H54 (cell line): Measurements from ENCODE around the gene ANKMY1.
"Not testable (repeated sequence)": the region's sequence is repeated elsewhere in the genome, so short reads cannot be mapped to it uniquely, and the experiment has no call there.

Source experiments
- DNase-seq: peaks from one replicate; pipeline ENCODE4 v3.0.0; 2011; ENCODE audit warnings: low spot score, mixed read lengths; ENCODE audit not compliant: insufficient read length
- FAIRE-seq: peaks from 3 replicates; lab custom pipeline; 2011; peaks lifted over from hg19 to GRCh38; lab: Jason Lieb, UNC
- POLR2A ChIP-seq: IDR thresholded peaks from 2 replicates; pipeline ENCODE4 v1.6.1; 2011; ENCODE audit warnings: low read depth, mild to moderate bottlenecking, low read length

Gene ANKMY1

DNA sequence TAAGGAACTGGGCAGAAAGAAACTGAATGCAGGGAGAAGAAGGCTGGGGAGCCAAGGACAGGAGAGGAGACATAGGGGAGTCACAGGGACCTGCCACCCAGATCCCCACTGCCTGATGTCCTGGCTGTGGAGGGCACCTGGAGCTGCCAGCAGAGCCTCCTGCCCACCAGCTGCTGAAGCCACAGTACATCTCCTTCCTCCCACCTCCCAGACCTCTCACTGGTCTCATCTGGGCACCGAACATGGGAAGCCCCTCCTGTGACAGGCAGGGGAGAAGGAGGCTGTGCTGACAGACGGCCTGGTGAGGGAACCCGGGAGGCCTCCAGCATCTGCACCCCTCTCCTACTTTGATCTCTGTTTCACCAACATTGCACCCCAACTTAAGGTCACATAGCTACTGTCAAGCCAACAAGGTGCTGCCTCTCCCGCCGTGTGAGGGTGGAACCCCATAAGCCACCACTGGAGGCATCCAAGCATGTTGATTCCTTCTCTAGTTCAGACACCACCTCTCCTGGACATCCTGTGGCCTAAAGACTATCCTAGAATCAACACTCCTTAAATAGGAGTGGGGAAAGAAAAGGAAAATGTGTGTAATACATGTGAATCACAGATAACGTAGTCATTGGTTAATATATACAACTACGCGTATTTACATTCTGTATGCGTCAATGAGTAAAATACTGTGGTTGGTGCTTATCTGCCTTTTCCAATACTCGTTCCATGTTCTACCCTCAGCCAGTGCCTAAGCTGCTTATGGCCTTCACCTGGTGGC, 7.0 kb upstream of the ANKMY1 start:
- TF ChIP-seq POLR2A: no peak
- no peak for FAIRE-seq
- no peak for DNase-seq

DNA sequence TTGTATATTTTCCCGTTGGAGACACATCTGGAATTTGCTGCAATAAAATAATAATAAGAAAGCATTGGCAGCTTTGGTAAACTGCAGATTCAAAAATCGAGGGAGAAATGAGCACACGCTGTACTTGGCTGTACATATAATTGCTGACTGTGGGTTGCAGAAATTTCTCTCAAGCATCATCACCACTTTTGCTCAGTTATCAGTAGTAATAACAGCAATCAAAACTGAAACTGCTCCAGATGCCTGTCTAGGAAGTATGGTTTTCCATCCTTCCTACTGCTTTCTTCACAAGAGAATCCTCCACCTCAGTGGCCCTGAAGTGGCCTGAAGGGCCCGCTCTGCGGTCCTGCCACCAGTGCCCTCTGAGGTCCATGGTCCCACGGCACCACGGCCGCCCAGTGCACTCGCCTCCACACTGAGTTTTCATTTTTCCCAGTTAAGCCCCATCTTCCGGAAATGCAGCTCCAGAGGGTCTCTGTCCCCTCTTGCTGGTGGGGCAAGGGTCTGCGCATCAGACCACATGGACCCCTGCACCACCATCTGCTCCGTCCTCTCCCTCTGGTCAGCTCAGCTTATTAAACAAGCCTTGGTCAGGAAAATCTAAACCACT, 6.3 kb upstream of the ANKMY1 start:
- FAIRE-seq (no peak), DNase-seq (no peak)
- TF ChIP-seq POLR2A: no peak

DNA sequence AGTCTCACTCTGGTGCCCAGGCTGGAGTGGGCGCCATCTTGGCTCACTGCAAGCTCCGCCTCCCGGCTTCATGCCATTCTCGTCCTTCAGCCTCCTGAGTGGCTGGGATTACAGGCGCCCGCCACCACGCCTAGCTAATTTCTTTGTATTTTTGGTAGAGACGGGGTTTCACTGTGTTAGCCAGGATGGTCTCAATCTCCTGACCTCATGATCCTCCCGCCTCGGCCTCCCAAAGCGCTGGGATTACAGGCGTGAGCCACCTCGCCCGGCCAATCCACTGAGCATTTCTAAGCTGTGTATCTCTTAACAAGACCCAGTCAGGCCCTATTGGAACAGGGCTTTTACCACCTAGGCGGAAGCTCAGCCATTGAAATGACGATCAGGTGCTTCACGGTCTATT, 5.4 kb upstream of the ANKMY1 start:
- not testable (repeated sequence) for FAIRE-seq, DNase-seq

DNA sequence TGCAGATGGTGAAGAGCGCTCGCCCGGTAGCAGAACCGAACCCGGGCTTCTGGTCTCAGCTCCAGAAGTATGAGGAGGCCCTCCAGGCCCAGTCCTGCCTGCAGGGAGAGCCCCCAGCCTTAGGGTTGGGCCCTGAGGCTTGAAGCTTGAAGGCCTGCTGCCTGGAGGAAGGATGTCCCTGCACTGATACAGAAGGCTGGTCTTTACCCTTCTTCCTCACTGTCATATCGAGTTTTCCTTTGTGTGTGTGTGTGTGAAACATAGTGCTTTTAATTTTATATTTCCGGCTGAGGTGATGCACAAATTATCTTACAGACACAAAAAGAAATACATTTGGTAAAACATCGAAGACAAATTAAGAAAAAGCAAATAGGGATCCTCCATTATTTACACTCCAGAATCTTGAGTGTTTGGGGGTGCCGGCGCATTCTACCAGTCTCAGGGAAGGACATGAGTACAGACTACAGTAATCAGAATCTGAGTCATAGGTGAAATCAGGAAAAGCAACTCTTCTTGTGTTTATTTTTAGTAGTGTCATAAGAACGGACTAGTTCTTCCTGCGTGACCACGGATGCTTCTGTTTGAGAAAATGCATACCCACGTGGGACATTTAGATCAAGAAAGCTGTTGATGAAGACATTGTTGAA, 3.7 kb upstream of the ANKMY1 start:
- FAIRE-seq (no peak), DNase-seq (no peak)

DNA sequence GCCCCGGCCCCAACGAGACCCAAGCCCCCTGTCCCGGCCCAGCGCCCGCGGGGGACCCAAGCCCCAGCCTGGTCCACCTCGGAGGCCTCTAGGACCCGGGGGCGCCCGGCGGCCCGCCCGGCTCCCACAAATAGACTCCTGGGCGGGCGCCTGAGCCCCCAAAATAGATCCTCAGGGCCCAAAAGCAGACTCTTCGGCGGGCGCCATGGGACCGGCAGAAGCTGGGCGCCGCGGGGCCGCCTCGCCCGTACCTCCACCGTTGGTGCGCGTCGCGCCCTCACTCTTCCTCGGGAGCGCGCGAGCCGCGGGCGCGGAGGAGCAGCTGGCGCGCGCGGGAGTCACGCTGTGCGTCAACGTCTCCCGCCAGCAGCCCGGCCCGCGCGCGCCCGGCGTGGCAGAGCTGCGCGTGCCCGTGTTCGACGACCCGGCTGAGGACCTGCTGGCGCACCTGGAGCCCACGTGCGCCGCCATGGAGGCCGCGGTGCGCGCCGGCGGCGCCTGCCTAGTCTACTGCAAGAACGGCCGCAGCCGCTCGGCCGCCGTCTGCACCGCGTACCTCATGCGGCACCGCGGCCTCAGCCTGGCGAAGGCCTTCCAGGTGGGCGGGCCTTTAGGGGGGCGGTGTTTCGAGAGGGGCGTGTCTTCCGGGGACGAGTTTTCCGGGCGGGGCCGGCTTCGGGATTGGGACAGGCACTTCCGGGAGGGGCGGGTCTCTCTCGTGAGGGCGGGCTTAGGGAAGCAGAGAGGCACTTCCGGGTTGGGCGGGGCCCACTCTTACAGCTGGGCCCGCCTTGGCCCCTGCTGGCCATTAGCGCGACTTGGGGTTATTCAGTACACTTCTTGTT, 2.9 kb upstream of the ANKMY1 start:
- no peak for FAIRE-seq
- peak; percentile 61 for TF ChIP-seq POLR2A
- DNase-seq: peak; percentile 78

More for the DNA sequence above, 3.7 kb upstream of the ANKMY1 start:
- no peak for TF ChIP-seq POLR2A

DNA sequence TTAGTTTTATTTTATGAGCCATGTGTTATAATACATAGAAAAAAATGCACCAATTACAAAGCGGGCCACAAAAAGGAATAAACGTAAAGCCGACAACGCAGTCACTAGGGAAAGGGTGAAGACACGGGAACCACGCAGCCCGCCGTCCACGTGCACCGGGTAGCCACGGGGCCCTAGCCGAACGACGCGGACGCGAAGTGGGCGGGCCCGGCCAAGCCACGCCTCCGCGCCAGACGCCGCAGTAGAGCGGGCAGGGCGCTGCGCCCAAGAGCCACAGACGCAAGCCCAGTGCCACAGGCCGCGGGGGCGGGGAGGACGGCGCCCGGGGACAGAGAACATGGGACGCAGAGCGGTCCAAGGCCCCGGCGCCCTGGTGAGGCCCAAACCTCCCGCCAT, 2.3 kb upstream of the ANKMY1 start, which contains the start of gene DUSP28:
TSS of gene DUSP28 (plus strand) at position 274 of the 396 bp plus-strand sequence. CDS start 328 bp downstream, outside the sequence.
- TF ChIP-seq POLR2A: peak; percentile 91
- FAIRE-seq (no peak), DNase-seq (peak; percentile 95)

DNA sequence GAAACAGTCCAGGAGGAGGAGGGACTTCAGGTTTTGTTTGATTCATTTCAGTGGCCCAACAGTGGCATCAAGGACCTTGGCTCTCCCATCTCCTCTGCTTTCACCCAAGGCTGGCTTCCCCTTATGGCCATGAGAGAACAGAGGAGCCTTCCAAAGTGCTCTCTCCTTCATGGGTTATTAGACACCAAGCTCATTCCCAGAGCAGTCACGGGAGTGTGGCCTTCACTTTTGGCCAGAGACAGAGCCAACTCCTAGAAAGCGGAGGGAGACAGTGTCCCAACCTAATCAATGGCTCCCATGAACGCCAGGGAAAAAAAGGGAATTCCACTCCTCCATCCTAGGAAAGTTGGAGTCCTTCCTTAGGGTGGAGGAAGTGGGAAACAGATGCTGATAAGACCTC, 1.5 kb upstream of the ANKMY1 start:
- FAIRE-seq: no peak
- DNase-seq: no peak
- TF ChIP-seq POLR2A: no peak

DNA sequence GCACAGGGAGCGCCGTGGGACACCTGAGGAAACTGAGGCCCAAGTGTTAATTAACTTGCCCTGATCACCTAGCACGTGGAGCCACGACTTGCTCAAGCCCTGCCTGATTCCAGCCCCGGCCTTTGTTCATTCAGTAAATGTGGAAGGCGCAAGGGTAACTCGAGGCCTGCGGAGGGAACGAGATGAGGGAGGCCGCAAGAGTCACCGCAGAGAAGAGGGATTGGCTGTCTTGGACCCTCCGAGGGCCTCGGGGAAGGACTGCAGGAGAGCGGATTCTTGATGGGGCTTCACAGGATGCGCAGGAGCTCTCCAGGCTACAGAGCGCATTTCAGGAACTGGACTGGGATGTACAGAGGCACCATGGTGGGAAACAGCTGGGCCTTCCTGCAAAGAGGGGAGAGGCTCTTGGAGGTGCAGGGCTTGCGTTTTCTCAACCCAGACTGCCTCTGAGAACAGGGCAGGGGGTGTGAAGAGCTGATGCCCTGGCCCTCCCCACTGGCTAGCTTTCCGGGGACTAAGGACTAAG, 511 bp upstream of the ANKMY1 start:
- no peak for FAIRE-seq
- no peak for TF ChIP-seq POLR2A
- no peak for DNase-seq

DNA sequence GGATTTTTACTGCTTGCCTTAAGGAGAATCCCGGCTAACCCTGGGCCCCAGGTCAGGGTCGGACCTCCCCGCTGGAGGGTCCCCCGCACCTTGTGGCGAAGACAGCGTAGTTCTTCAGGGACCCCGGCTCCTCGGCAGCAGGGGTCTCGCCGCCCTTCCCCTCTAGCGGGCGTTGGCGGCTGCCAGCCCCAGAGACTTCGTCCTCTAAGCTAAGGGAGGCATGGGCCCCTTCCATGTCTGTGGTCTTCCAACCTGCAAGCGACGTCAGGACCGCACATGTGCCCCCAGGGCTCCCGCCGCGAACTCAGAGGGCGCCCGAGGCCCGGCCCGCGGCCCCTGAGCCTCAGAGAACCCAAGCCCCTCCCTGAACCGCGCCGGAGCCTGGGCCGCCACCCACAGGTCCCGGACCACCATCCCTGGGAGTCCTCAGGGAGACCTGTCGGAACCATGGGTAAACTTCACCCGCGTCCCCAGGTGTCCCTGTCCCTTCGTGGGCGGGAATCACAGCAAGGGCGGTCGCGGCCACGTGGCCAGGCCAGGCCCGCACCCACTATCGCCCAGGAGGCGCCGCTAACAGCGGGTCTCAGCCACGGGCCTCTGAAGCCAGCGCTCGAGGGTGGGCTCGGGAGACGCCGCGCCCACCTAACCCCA, 562 bp downstream of the ANKMY1 start:
- TF ChIP-seq POLR2A: no peak
- no peak for FAIRE-seq
- no peak for DNase-seq

DNA sequence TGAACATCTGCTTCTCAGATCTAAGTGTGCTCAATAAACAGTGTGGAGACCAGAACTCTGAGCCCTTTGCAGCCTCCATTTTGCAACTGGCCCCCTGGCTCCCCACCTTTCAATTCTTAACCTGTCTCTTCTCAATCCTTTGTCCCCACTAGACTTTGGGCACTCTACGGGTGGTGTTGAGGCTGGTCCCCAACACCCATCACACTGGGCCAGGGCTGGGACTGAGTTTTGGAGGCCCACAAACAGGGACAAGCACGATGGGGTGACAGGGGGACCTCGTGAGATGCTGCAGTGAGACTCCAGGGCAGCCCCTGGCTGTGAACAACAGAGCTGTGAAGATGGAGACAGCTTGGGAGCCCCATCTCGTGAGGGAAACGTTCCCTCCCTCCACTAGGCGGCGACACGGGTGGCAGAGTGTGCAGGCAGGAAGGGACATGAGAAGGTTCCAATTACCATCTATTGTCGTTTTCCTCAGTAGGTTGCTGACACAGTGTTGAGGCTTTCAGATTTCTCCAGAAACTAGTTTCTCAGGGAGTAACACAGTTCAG, 1.2 kb downstream of the ANKMY1 start:
- no peak for TF ChIP-seq POLR2A
- DNase-seq (peak; percentile 60), FAIRE-seq (no peak)

DNA sequence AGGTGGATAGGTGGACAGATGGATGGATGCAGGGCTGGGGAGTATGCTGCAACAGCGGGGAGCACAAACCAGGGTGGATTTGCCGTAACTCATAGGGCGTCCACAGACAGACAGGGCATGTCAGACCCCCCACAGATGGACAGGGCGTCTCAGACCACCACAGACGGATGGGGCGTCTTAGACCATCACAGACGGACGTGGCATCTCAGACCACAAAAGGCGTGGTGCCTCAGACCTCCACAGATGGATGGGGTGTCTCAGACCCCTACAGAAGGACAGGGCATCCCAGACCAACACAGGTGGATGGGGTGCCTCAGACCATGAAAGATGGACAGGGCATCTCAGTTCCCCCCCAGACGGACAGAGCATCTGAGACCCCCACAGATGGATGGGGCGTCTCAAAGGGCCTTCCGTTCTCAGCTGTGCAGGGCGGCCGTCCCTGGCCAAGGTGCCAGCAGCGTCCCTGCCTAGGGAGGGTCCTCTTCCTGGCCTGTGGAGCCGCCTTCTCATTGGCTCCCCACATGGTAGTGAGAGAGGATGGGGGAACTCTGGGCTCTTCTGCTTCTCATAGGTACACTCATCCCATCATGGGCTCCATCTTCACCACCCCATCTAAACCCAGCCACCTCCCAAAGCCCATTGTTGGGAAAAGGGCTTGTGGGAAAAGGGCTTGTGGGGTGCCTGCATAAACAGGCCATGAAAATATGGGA, 2.1 kb downstream of the ANKMY1 start:
- FAIRE-seq (no peak), DNase-seq (no peak)
- no peak for TF ChIP-seq POLR2A
